ENCODE data around the gene AGMAT.

GRCh38 chr1:15598436-15598835, 13.6 kb upstream of the AGMAT start:
- TF ChIP-seq SMC3 (IDR thresholded peaks at IDR 0.05; ENCODE audit: low read depth, low read length) = no peak
- no peak for TF ChIP-seq POLR2A (IDR thresholded peaks at IDR 0.05; ENCODE audit: low read depth, low read length)
- TF ChIP-seq CTCF (conservative IDR thresholded peaks at IDR 0.05; ENCODE audit: low read depth, low read length) = no peak
- no peak for TF ChIP-seq CHD1 (IDR thresholded peaks at IDR 0.05; ENCODE audit: low read depth, low read length)
- TF ChIP-seq MAFK (IDR thresholded peaks at IDR 0.05; ENCODE audit: low read depth, low read length) = no peak
- TF ChIP-seq RCOR1 (IDR thresholded peaks at IDR 0.05; ENCODE audit: insufficient replicate concordance, low read length) = no peak
- TF ChIP-seq RFX5 (IDR thresholded peaks at IDR 0.05; ENCODE audit: low read depth, low read length) = no peak

Measured in IMR-90 (cell line).